ENCODE results near the gene SFMBT2. TPM values are rescaled to one million over a fixed set of nuclear protein-coding genes. Genes with fewer than 3 reads are reported as not detected.

SFMBT2 gene
- total RNA-seq, 2 experiments from 2014 or later: 23.8 to 27.6 TPM

GRCh38 chr10:7298495-7298894 lies 112.3 kb downstream of the SFMBT2 start:
- H3K4me1 Mint-ChIP-seq (ENCODE audit: low read depth): peaks cover 82% of the 10 kb centered on the region
- no peak for TF ChIP-seq CTCF (IDR thresholded peaks at IDR 0.05)
- no peaks in the 10 kb centered on the region for H3K27me3 Mint-ChIP-seq

GRCh38 chr10:7297094-7297493 lies 113.7 kb downstream of the SFMBT2 start:
- CTCF ChIA-PET: no interaction called here
- Mint-ChIP-seq H3K27ac (no peak overlapping the region), H3K27me3 (no peaks in the 10 kb centered on the region), H3K9me3 (no peaks in the 10 kb centered on the region), H3K36me3 (ENCODE audit: low read depth) (peaks cover 39% of the 10 kb centered on the region), H3K4me1 (ENCODE audit: low read depth) (peaks cover 76% of the 10 kb centered on the region), H3K4me3 (no peak overlapping the region)
- POLR2A ChIA-PET: no interaction called here
- intact Hi-C loops (cut with micrococcal nuclease): no loop called here
- ATAC-seq (no peak), DNase-seq (no peak)
- no peak for TF ChIP-seq CTCF (IDR thresholded peaks at IDR 0.05)

More at GRCh38 chr10:7298495-7298894, 112.3 kb downstream of the SFMBT2 start:
- ChIA-PET POLR2A (no interaction called here), CTCF (no interaction called here)
- peaks cover 39% of the 10 kb centered on the region for H3K36me3 Mint-ChIP-seq (ENCODE audit: low read depth)
- intact Hi-C loops (cut with micrococcal nuclease): no loop called here
- no peak for ATAC-seq
- H3K4me3 Mint-ChIP-seq: no peak overlapping the region
- no peak for DNase-seq
- H3K9me3 Mint-ChIP-seq: no peaks in the 10 kb centered on the region
- H3K27ac Mint-ChIP-seq: no peak overlapping the region

- CTCF ChIA-PET: no interaction called here
Observed at GRCh38 chr10:7296648-7297047, 114.2 kb downstream of the SFMBT2 start.

GRCh38 chr10:7296076-7296475 lies 114.8 kb downstream of the SFMBT2 start:
- Mint-ChIP-seq H3K36me3 (ENCODE audit: low read depth) (peaks cover 35% of the 10 kb centered on the region), H3K4me3 (no peak overlapping the region), H3K27ac (no peak overlapping the region), H3K9me3 (no peaks in the 10 kb centered on the region), H3K4me1 (ENCODE audit: low read depth) (peaks cover 78% of the 10 kb centered on the region), H3K27me3 (no peaks in the 10 kb centered on the region)
- DNase-seq (no peak), ATAC-seq (no peak)
- TF ChIP-seq CTCF (IDR thresholded peaks at IDR 0.05): no peak
- POLR2A ChIA-PET: no interaction called here
- CTCF ChIA-PET: no interaction called here
- intact Hi-C loops (cut with micrococcal nuclease): no loop called here

More at GRCh38 chr10:7296648-7297047, 114.2 kb downstream of the SFMBT2 start:
- POLR2A ChIA-PET: no interaction called here
- Mint-ChIP-seq H3K4me3 (no peak overlapping the region), H3K27ac (no peak overlapping the region), H3K27me3 (no peaks in the 10 kb centered on the region), H3K36me3 (ENCODE audit: low read depth) (peaks cover 36% of the 10 kb centered on the region), H3K4me1 (ENCODE audit: low read depth) (peaks cover 76% of the 10 kb centered on the region), H3K9me3 (no peaks in the 10 kb centered on the region)
- intact Hi-C loops (cut with micrococcal nuclease): no loop called here
- no peak for TF ChIP-seq CTCF (IDR thresholded peaks at IDR 0.05)
- no peak for DNase-seq
- no peak for ATAC-seq

GRCh38 chr10:7293378-7293920 lies 117.4 kb downstream of the SFMBT2 start:
- no peak for ATAC-seq
- TF ChIP-seq CTCF (IDR thresholded peaks at IDR 0.05): no peak
- ChIA-PET POLR2A (interaction anchor here (1.0 kb wide), 1 partner anchor 27 kb away, joined by 3 read pairs; no protein-coding TSS in a partner anchor), CTCF (interaction anchor here (0.6 to 1.2 kb wide), 2 partner anchors 9 to 373 kb away, joined by 3 read pairs; no protein-coding TSS in a partner anchor)
- Mint-ChIP-seq H3K9me3 (no peaks in the 10 kb centered on the region), H3K4me3 (no peak overlapping the region), H3K4me1 (ENCODE audit: low read depth) (peaks cover 67% of the 10 kb centered on the region), H3K27ac (no peak overlapping the region), H3K27me3 (no peaks in the 10 kb centered on the region), H3K36me3 (ENCODE audit: low read depth) (peaks cover 18% of the 10 kb centered on the region)
- intact Hi-C loops (cut with micrococcal nuclease): no loop called here
- no peak for DNase-seq
